K562 (cell line): Measurements from ENCODE around the gene ZNF584. TPM values are rescaled to one million over a fixed set of nuclear protein-coding genes. Genes with fewer than 3 reads are reported as not detected.

Source experiments
- CBX3 ChIP-seq, 2 experiments: IDR thresholded peaks; 1 replicate in 1 of 2; 2 replicates in 1 of 2; pipeline ENCODE4 v1.6.1; 2012; ENCODE audit warnings: inconsistent platforms in 2 of 2, low read length in 2 of 2, borderline replicate concordance in 1 of 2, control low read depth in 1 of 2
- CCNT2 ChIP-seq: IDR thresholded peaks from 2 replicates; pipeline ENCODE4 v1.6.1; 2011; ENCODE audit warnings: borderline replicate concordance, low read depth, mild to moderate bottlenecking, moderate library complexity, mixed read lengths, low read length; ENCODE audit not compliant: insufficient read length; ENCODE audit errors: extremely low read depth
- ERF ChIP-seq: fragments of 450-650 bp; formaldehyde crosslinking; IDR thresholded peaks from 2 replicates; pipeline ENCODE4 v1.4.0; 2020; ENCODE audit warnings: mild to moderate bottlenecking, mixed read lengths
- FIP1L1 ChIP-seq: fragments of 200-400 bp; formaldehyde crosslinking; IDR thresholded peaks from 2 replicates; pipeline ENCODE4 v1.6.1; 2018; ENCODE audit warnings: mild to moderate bottlenecking, low read depth, low read length; ENCODE audit not compliant: poor library complexity, severe bottlenecking
- MTA3 ChIP-seq: fragments of 450-650 bp; formaldehyde crosslinking; IDR thresholded peaks from 2 replicates; pipeline ENCODE4 v1.6.1; 2017; ENCODE audit warnings: mild to moderate bottlenecking, borderline replicate concordance
- NCOR1 ChIP-seq: fragments of 450-650 bp; IDR thresholded peaks from 2 replicates; pipeline ENCODE4 v1.6.1; 2016; ENCODE audit warnings: mild to moderate bottlenecking, moderate library complexity
- POLR2G ChIP-seq: fragments of 200-400 bp; formaldehyde crosslinking; IDR thresholded peaks from 2 replicates; pipeline ENCODE4 v1.6.1; 2017; ENCODE audit warnings: low read depth, mild to moderate bottlenecking, antibody characterized with exemption, low read length, moderate library complexity
- PRPF4 ChIP-seq: fragments of 200-400 bp; formaldehyde crosslinking; IDR thresholded peaks from one replicate; pipeline ENCODE4 v1.6.1; 2017; ENCODE audit warnings: low read length, low read depth, mild to moderate bottlenecking; ENCODE audit not compliant: insufficient read depth, poor library complexity, severe bottlenecking
- PTTG1 ChIP-seq: fragments of 450-650 bp; IDR thresholded peaks from 2 replicates; pipeline ENCODE4 v1.6.1; 2016; ENCODE audit warnings: low read depth, mild to moderate bottlenecking, missing genetic modification characterization, missing compliant biosample characterization
- RBM25 ChIP-seq: fragments of 200-400 bp; formaldehyde crosslinking; IDR thresholded peaks from 2 replicates; pipeline ENCODE4 v1.6.1; 2018; ENCODE audit warnings: low read length, low read depth, moderate library complexity; ENCODE audit not compliant: severe bottlenecking
- TAF7 ChIP-seq: fragments of 450-650 bp; IDR thresholded peaks from 2 replicates; pipeline ENCODE4 v1.6.1; 2016; ENCODE audit warnings: missing genetic modification characterization, missing compliant biosample characterization
- ZNF184 ChIP-seq: sonication (generic); formaldehyde crosslinking; IDR thresholded peaks from 2 replicates; pipeline ENCODE4 v1.5.0; 2020; ENCODE audit warnings: missing genetic modification reagents
- ZNF644 ChIP-seq: fragments of 200-800 bp; sonication (Bioruptor generic); IDR thresholded peaks from 2 replicates; pipeline ENCODE4 v1.6.1; 2016; ENCODE audit warnings: low read depth, missing genetic modification characterization, missing compliant biosample characterization
- polyA plus RNA-seq, 8 experiments: library from polyadenylated mRNA; depleted of rRNA in 4 of 8; stranded (reverse) in 5 of 8; unstranded in 3 of 8; fragments of >200 nt; fragmentation: Nextera tagmentation in 2 of 8; fragmentation: Illumina TruSeq in 1 of 8; extraction: Ambion mirVana in 2 of 8; extraction: Trizol in 1 of 8; gene quantifications; 2 replicates each; pipeline versions ENCODE4 v1.2.1 to v1.2.3, GENCODE V29; 2011 to 2014; ENCODE audit warnings: inconsistent platforms in 1 of 8, missing spikeins in 1 of 8
- total RNA-seq, 7 experiments: library from RNA; depleted of rRNA in 6 of 7; stranded (reverse); fragments of >200 nt in 6 of 7; fragmentation: Illumina TruSeq in 2 of 7; extraction: Trizol in 2 of 7; gene quantifications; 2 replicates each; pipeline versions ENCODE4 v1.2.1 to v1.2.3, GENCODE V29; 2011 to 2021; ENCODE audit warnings: low replicate concordance in 1 of 7
- TF ChIP-seq, protein P1 (sequence below): fragments of 450-650 bp; formaldehyde crosslinking; IDR thresholded peaks from 2 replicates; pipeline ENCODE4 v1.4.0; 2020; ENCODE audit warnings: mild to moderate bottlenecking, moderate library complexity
- TF ChIP-seq, protein P2 (sequence below): fragments of 200-800 bp; sonication (Bioruptor generic); IDR thresholded peaks from 2 replicates; pipeline ENCODE4 v1.6.1; 2016; ENCODE audit warnings: missing genetic modification characterization, missing compliant biosample characterization
- TF ChIP-seq, protein P3 (sequence below): fragments of 250-450 bp; sonication (Bioruptor Pico); IDR thresholded peaks from 2 replicates; pipeline ENCODE4 v1.4.0; 2020; ENCODE audit warnings: mild to moderate bottlenecking

Gene ZNF584
- total and polyA plus RNA-seq, 9 of the 15 experiments (the other 6 are each of a cell fraction or from before 2014, with no cell fraction given): 5.8 to 43.4 (median 24.6) TPM

DNA sequence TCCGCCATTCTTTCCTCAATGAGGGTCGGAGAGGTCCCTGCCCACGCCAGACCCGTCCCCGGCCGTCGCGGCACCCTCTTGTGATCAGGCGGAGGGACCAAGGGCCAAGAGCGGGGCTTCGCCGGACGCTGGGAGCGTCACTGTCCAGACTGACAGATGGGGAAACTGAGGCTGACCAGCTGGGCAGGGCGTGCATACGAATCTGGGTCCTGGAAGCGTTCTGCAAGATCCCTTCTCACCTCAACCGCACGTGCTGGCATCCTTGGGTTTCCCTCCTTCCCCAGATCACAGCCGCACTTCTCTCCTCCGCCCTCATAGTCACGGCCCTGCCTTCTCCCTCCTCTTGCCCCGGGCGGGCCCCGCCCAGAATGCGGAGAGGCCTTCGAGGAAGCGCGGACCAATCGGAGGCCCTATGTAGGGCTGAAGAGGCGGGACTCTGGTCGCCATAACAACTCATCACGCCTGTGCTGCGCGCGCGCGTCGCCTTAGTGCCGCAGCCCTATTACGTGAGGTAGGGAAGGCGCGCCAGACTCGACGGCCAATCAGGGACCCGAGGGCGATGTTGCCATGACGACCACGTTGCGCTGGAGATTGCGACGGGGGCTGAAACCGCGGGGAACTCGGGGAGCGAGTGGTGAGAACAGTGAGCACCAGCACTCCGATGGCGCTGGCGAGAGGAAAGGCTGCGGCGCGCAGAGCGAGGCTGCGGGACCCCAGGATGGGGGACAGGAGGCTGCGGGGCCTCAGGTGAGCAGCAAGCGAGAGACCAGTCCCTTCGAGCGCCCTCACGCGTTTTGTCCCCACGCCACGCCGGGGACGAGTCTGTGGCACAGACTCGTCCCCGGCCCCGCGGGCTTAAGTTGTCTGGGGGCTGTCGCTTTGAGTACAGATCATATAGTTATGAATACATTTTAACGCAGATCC, 7.3 kb upstream of the ZNF584 start (continued):
- TF ChIP-seq, protein P1, sequence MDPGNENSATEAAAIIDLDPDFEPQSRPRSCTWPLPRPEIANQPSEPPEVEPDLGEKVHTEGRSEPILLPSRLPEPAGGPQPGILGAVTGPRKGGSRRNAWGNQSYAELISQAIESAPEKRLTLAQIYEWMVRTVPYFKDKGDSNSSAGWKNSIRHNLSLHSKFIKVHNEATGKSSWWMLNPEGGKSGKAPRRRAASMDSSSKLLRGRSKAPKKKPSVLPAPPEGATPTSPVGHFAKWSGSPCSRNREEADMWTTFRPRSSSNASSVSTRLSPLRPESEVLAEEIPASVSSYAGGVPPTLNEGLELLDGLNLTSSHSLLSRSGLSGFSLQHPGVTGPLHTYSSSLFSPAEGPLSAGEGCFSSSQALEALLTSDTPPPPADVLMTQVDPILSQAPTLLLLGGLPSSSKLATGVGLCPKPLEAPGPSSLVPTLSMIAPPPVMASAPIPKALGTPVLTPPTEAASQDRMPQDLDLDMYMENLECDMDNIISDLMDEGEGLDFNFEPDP (CRISPR knock-in tag): peak; percentile 38; the same call in 1 of the 2 replicates
- TF ChIP-seq PRPF4 (peak; percentile 17), ZNF184 (CRISPR knock-in tag) (no peak), NCOR1 (no peak; the same call in 1 of the 2 replicates), RBM25 (peak; percentile 85), TAF7 (tag) (peak; percentile 46; the same call in 1 of the 2 replicates), CBX3 (IDR thresholded peaks at IDR 0.05; ENCODE audit: borderline replicate concordance in 1 of 2, low read length in 2 of 2) (peak in 1 of 2 experiments; percentile 52; a peak in 1 of 3 replicates), PTTG1 (tag) (no peak), ZNF644 (no peak), ERF (CRISPR knock-in tag) (peak; percentile 57), FIP1L1 (peak; percentile 72), CCNT2 (peak; percentile 48), MTA3 (peak; percentile 75; the same call in 1 of the 2 replicates), POLR2G (peak; percentile 98)
- TF ChIP-seq, protein P2, sequence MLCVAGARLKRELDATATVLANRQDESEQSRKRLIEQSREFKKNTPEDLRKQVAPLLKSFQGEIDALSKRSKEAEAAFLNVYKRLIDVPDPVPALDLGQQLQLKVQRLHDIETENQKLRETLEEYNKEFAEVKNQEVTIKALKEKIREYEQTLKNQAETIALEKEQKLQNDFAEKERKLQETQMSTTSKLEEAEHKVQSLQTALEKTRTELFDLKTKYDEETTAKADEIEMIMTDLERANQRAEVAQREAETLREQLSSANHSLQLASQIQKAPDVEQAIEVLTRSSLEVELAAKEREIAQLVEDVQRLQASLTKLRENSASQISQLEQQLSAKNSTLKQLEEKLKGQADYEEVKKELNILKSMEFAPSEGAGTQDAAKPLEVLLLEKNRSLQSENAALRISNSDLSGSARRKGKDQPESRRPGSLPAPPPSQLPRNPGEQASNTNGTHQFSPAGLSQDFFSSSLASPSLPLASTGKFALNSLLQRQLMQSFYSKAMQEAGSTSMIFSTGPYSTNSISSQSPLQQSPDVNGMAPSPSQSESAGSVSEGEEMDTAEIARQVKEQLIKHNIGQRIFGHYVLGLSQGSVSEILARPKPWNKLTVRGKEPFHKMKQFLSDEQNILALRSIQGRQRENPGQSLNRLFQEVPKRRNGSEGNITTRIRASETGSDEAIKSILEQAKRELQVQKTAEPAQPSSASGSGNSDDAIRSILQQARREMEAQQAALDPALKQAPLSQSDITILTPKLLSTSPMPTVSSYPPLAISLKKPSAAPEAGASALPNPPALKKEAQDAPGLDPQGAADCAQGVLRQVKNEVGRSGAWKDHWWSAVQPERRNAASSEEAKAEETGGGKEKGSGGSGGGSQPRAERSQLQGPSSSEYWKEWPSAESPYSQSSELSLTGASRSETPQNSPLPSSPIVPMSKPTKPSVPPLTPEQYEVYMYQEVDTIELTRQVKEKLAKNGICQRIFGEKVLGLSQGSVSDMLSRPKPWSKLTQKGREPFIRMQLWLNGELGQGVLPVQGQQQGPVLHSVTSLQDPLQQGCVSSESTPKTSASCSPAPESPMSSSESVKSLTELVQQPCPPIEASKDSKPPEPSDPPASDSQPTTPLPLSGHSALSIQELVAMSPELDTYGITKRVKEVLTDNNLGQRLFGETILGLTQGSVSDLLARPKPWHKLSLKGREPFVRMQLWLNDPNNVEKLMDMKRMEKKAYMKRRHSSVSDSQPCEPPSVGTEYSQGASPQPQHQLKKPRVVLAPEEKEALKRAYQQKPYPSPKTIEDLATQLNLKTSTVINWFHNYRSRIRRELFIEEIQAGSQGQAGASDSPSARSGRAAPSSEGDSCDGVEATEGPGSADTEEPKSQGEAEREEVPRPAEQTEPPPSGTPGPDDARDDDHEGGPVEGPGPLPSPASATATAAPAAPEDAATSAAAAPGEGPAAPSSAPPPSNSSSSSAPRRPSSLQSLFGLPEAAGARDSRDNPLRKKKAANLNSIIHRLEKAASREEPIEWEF: no peak
- TF ChIP-seq, protein P3, sequence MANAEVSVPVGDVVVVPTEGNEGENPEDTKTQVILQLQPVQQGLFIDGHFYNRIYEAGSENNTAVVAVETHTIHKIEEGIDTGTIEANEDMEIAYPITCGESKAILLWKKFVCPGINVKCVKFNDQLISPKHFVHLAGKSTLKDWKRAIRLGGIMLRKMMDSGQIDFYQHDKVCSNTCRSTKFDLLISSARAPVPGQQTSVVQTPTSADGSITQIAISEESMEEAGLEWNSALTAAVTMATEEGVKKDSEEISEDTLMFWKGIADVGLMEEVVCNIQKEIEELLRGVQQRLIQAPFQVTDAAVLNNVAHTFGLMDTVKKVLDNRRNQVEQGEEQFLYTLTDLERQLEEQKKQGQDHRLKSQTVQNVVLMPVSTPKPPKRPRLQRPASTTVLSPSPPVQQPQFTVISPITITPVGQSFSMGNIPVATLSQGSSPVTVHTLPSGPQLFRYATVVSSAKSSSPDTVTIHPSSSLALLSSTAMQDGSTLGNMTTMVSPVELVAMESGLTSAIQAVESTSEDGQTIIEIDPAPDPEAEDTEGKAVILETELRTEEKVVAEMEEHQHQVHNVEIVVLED (CRISPR knock-in tag): peak; percentile 85
